ENCODE measurements around the gene CHAF1A. TPM values are rescaled to one million over a fixed set of nuclear protein-coding genes. Genes with fewer than 3 reads are reported as not detected.

The CHAF1A gene
- total and polyA plus RNA-seq, 7 donors: 3.6 to 19.1 (median 5.4) TPM

DNA sequence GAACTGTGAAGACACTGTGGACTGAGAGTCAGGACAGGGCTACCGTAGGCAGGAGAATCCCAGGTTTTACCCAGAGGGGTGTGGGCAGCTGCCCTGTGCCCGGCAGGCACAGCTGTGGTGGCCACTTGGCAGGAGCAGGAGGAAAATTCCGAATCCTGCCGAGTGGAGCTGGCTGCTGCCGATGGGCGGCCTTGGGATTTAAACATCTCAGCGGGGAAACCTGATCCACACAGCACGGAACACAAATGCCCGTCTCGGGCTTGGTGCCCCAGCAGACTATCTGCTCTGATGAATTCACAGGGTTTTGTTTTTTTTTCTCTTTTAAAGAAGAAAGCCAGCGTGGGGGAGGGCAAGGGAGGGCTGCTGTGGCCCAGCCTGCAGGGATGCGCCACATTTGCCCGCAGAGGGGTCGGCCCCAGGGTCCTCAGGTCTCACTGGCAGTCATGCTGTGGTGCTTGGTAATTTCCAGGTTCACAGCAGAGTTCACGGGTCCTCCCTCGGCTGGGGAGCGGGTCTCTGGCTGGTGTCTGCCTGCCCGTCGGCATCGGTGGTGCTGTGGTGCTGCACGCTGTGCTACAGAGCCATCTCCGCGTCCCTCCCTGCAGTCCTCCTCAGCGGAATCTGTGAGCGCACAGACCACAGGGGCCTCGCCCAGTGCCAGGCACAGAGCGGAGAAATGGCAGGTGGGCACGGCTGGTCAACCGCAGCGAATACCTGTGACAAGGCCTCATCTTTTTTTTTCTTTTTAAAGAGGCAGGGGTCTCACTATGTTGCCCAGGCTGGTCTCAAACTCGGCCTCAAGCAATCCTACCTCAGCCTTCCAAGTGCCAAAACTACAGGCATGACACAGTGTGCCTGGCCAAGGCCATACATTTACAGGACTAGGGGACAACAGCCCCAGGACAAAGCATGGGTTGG is 30.9 kb upstream of the CHAF1A start:
- Histone ChIP-seq H3K27me3 (no peaks in the 10 kb centered on the region), H3K27ac (peak overlapping the region in 3 of 4 donors; percentile 77 to 83 (median 82)), H3K4me3 (no peak overlapping the region), H3K4me1 (peaks cover 0 to 97% (median 87%) of the 10 kb centered on the region in 4 donors), H3K9me3 (no peaks in the 10 kb centered on the region), H3K36me3 (peaks cover 0 to 6% (median 2%) of the 10 kb centered on the region in 4 donors)
- intact Hi-C loops (cut with DNase I): no loop called here
- no peak for DNase-seq
- TF ChIP-seq POLR2A (IDR thresholded peaks at IDR 0.05) (no peak), POLR2AphosphoS5 (IDR thresholded peaks at IDR 0.05) (no peak)
- 94 to 95% methylated on average over 31 of the region's 31 CpGs for WGBS, 2 donors

DNA sequence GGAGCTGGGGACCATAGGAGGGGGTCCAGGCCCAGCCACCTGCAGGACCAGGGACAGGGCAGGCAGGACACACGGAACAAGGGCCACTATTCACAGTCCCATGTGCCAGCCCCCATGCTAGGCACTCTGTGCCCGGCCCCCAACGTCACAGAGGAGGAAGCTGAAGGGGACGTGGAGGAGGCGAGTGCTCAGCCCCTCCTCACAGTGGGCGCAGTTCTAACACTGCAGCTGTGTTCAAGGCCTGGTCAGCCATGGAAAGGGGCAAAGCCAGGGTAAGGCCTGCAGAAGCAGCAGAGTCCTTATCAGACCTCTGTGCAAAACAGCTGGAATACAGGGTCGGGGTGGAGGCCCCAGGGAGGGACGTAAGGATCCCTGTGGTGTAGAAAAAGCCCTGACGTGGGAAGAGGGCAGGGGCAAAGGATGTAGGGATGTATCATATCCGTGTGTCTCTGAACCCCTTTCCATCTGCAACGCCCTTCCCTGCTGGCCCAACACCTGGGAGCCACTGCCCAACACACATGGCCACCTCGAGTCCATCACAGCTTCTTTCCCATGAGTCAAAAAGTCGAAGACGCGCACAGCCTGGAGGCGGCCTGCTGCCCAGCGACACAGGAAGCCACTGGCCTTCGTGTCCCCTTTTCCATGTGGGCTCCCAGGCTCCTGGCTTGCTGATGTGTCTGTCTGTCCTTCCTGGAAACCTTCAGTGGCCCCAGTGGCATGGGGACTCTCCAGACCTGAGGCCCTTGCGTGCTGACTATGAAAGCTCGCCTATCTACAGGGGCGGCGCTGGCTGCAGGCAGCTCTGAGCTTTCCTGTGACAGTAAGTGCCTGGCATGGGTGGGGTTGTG is 30.1 kb upstream of the CHAF1A start:
- TF ChIP-seq EP300 (IDR thresholded peaks at IDR 0.05) (no peak), POLR2AphosphoS5 (IDR thresholded peaks at IDR 0.05) (no peak), POLR2A (IDR thresholded peaks at IDR 0.05) (no peak)
- TF ChIP-seq, protein P1, sequence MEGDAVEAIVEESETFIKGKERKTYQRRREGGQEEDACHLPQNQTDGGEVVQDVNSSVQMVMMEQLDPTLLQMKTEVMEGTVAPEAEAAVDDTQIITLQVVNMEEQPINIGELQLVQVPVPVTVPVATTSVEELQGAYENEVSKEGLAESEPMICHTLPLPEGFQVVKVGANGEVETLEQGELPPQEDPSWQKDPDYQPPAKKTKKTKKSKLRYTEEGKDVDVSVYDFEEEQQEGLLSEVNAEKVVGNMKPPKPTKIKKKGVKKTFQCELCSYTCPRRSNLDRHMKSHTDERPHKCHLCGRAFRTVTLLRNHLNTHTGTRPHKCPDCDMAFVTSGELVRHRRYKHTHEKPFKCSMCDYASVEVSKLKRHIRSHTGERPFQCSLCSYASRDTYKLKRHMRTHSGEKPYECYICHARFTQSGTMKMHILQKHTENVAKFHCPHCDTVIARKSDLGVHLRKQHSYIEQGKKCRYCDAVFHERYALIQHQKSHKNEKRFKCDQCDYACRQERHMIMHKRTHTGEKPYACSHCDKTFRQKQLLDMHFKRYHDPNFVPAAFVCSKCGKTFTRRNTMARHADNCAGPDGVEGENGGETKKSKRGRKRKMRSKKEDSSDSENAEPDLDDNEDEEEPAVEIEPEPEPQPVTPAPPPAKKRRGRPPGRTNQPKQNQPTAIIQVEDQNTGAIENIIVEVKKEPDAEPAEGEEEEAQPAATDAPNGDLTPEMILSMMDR (IDR thresholded peaks at IDR 0.05): no peak
- Histone ChIP-seq H3K36me3 (peaks cover 0 to under 1% (median 0%) of the 10 kb centered on the region in 4 donors), H3K4me3 (no peak overlapping the region), H3K9me3 (no peaks in the 10 kb centered on the region), H3K27me3 (no peaks in the 10 kb centered on the region), H3K27ac (peak overlapping the region; percentile 77 to 83 (median 82)), H3K4me1 (peaks cover 0 to 99% (median 93%) of the 10 kb centered on the region in 4 donors)
- DNase-seq: no peak
- 93% methylated on average over 22 of the region's 22 CpGs for WGBS, 2 donors
- intact Hi-C loops (cut with DNase I): no loop called here

DNA sequence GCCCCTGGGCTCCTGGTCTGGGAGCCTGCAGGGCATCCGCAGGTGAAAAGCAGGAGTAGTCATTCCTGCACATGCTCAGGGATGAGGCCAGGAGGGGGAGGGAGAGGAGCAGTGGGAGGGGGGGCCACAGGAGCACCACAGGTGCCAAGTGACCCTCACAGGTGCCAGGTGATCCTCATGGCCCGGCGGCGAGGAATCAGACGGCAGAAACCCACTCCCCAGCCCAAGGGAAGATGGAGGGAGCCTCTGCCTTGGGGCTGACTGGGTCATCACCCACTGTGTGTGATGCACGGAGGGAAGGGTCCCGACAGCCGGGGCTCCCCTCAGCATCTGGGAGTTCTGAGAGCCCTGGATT is 29.4 kb upstream of the CHAF1A start:
- Histone ChIP-seq H3K4me3 (no peak overlapping the region), H3K27me3 (no peaks in the 10 kb centered on the region), H3K4me1 (peaks cover 0 to 99% (median 91%) of the 10 kb centered on the region in 4 donors), H3K9me3 (no peaks in the 10 kb centered on the region), H3K27ac (peak overlapping the region; percentile 77 to 83 (median 82)), H3K36me3 (no peaks in the 10 kb centered on the region)
- WGBS, 2 donors: 96% methylated on average over 8 of the region's 8 CpGs
- TF ChIP-seq POLR2A (IDR thresholded peaks at IDR 0.05) (no peak), EP300 (IDR thresholded peaks at IDR 0.05) (no peak), POLR2AphosphoS5 (IDR thresholded peaks at IDR 0.05) (no peak)
- TF ChIP-seq, protein P1 (IDR thresholded peaks at IDR 0.05): no peak
- intact Hi-C loops (cut with DNase I): no loop called here
- no peak for DNase-seq

DNA sequence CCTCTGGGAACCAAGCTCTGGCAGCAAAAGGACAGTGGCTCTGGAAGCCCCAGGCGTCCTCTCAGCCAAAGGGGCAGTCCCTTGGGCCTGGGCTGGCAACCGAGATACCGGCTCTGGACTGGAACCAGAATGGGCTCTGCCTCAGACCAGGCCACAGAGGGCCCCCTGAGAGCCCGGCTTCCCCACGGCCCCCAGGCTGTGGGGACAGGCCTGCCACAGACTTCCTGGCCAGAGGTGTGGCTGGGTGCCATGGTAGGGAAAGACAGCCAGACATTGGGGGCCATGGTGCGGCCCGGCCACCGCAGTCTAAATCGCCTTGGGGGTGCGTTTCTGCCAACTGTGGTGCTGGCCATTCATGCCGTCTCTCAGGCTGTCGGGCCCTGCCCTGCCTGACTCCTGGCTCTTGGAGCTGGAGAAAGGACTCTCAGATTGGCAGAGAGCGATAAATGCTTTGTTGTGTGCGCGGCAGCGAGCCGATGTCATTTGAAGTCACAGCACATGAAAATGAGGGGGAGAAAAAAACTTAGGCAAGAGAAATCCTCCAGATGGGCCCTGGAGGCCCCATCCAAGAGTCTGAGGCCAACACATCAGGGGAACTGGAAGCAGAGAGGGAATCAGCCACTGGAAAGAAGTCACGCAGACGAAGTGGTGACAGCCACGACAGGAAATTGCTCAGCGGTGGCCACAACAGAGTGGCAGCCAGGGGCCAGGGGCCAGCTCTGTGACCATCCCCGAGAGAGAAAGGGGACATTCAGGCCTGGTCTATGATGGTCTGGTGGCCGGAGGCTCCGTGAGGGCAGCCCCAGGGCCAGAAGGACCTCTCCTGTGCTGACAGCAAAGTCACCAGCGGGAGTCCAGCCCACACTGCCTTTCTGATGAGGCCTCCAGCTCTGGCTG is 28.6 kb upstream of the CHAF1A start:
- H3K27me3 ChIP-seq: no peaks in the 10 kb centered on the region
- DNase-seq: peak; percentile 84
- 73 to 85% methylated on average over 25 of the region's 25 CpGs for WGBS, 2 donors
- H3K36me3 ChIP-seq: no peaks in the 10 kb centered on the region
- no peak overlapping the region for H3K4me3 ChIP-seq
- TF ChIP-seq POLR2A (IDR thresholded peaks at IDR 0.05) (no peak), POLR2AphosphoS5 (IDR thresholded peaks at IDR 0.05) (no peak), EP300 (IDR thresholded peaks at IDR 0.05) (no peak)
- TF ChIP-seq, protein P1 (IDR thresholded peaks at IDR 0.05): no peak
- H3K9me3 ChIP-seq: no peaks in the 10 kb centered on the region
- intact Hi-C loops (cut with DNase I): loop anchor here (2.0 kb wide), 1 partner anchor 17 kb away; no protein-coding TSS in a partner anchor
- H3K27ac ChIP-seq: peak overlapping the region; percentile 77 to 83 (median 82)
- peaks cover 0 to 91% (median 83%) of the 10 kb centered on the region in 4 donors for H3K4me1 ChIP-seq
